ENCODE results near the gene LDLRAD4.

The LDLRAD4 gene

GRCh38 chr18:13551841-13552733 lies 333.5 kb downstream of the LDLRAD4 start:
- DNase-seq (ENCODE audit: low spot score), result no peak

GRCh38 chr18:13553449-13553848 lies 334.9 kb downstream of the LDLRAD4 start:
- no peak for DNase-seq (ENCODE audit: low spot score)

- no peak for DNase-seq (ENCODE audit: low spot score)
Observed at GRCh38 chr18:13555192-13555591, 336.6 kb downstream of the LDLRAD4 start.

- no peak for DNase-seq (ENCODE audit: low spot score)
Observed at GRCh38 chr18:13555865-13556264, 337.3 kb downstream of the LDLRAD4 start.

- DNase-seq (ENCODE audit: low spot score), result no peak
Observed at GRCh38 chr18:13556502-13556901, 337.9 kb downstream of the LDLRAD4 start.

GRCh38 chr18:13558124-13558523 lies 339.6 kb downstream of the LDLRAD4 start:
- peak; percentile 7 for DNase-seq (ENCODE audit: low spot score)

GRCh38 chr18:13558790-13559189 lies 340.2 kb downstream of the LDLRAD4 start:
- DNase-seq (ENCODE audit: low spot score), result no peak

GRCh38 chr18:13559754-13560153 lies 341.2 kb downstream of the LDLRAD4 start:
- no peak for DNase-seq (ENCODE audit: low spot score)

GRCh38 chr18:13560306-13560705 lies 341.7 kb downstream of the LDLRAD4 start:
- DNase-seq (ENCODE audit: low spot score), result no peak

GRCh38 chr18:13562494-13563029 lies 344.0 kb downstream of the LDLRAD4 start:
- no peak for DNase-seq (ENCODE audit: low spot score)

GRCh38 chr18:13563390-13563805 lies 344.8 kb downstream of the LDLRAD4 start:
- no peak for DNase-seq (ENCODE audit: low spot score)

- DNase-seq (ENCODE audit: low spot score), result no peak
Observed at GRCh38 chr18:13564579-13564978, 346.0 kb downstream of the LDLRAD4 start.

- DNase-seq (ENCODE audit: low spot score), result no peak
Observed at GRCh38 chr18:13565228-13565627, 346.7 kb downstream of the LDLRAD4 start.

GRCh38 chr18:13566941-13567746 lies 348.6 kb downstream of the LDLRAD4 start:
- no peak for DNase-seq (ENCODE audit: low spot score)

GRCh38 chr18:13568443-13569392 lies 350.2 kb downstream of the LDLRAD4 start:
- DNase-seq (ENCODE audit: low spot score), result no peak

GRCh38 chr18:13570216-13570615 lies 351.7 kb downstream of the LDLRAD4 start:
- DNase-seq (ENCODE audit: low spot score), result no peak

- no peak for DNase-seq (ENCODE audit: low spot score)
Observed at GRCh38 chr18:13570856-13571495, 352.4 kb downstream of the LDLRAD4 start.

- DNase-seq (ENCODE audit: low spot score), result no peak
Observed at GRCh38 chr18:13572148-13572547, 353.6 kb downstream of the LDLRAD4 start.

- no peak for DNase-seq (ENCODE audit: low spot score)
Observed at GRCh38 chr18:13572721-13573120, 354.2 kb downstream of the LDLRAD4 start.

GRCh38 chr18:13573750-13574149 lies 355.2 kb downstream of the LDLRAD4 start:
- DNase-seq (ENCODE audit: low spot score), result no peak

- no peak for DNase-seq (ENCODE audit: low spot score)
Observed at GRCh38 chr18:13574355-13574754, 355.8 kb downstream of the LDLRAD4 start.
